OCI-LY7 (cell line): ENCODE results near the gene NCAM1. TPM values are rescaled to one million over a fixed set of nuclear protein-coding genes. Genes with fewer than 3 reads are reported as not detected.

Source experiments
- BruUV-seq: library from RNA; stranded (reverse); fragments of 400-500 nt; replicated peaks from 2 replicates; lab custom pipeline; 2021; lab: Mats Ljungman, UMichigan
- CTCF ChIA-PET: fragments of 300-600 bp; sonication (Branson Sonifier 250); formaldehyde crosslinking; loops from one replicate; lab custom pipeline; 2022; ENCODE audit warnings: antibody characterized with exemption; ENCODE audit not compliant: unreplicated experiment; lab: Charles Lee
- POLR2A ChIA-PET: fragments of 300-600 bp; sonication (Branson Sonifier 250); formaldehyde crosslinking; loops from one replicate; lab custom pipeline; 2022; ENCODE audit warnings: antibody characterized with exemption; lab: Charles Lee
- DNase-seq: peaks from one replicate; pipeline ENCODE4 v3.0.0-alpha.2; 2015; ENCODE audit warnings: low spot score
- H2AFZ ChIP-seq: fragments of 200-600 bp; sonication (generic), shearing (Covaris generic); 2 replicates; pipeline ENCODE4 v1.6.1; 2014; ENCODE audit warnings: mild to moderate bottlenecking, antibody characterized with exemption, low read length, moderate library complexity
- H3K27ac ChIP-seq: fragments of 200-600 bp; sonication (generic); 2 replicates; pipeline ENCODE4 v1.5.1; 2014; ENCODE audit warnings: mixed run types, low read depth, mild to moderate bottlenecking, moderate library complexity, low read length, inconsistent platforms; ENCODE audit not compliant: poor library complexity, severe bottlenecking
- H3K36me3 ChIP-seq: fragments of 200-600 bp; sonication (generic); 2 replicates; pipeline ENCODE4 v1.6.1; 2014; ENCODE audit warnings: mild to moderate bottlenecking, antibody characterized with exemption, low read length, moderate library complexity, mixed read lengths; ENCODE audit not compliant: insufficient read depth
- H3K4me1 ChIP-seq: fragments of 200-600 bp; sonication (generic); 2 replicates; pipeline ENCODE4 v1.5.1; 2014; ENCODE audit warnings: mild to moderate bottlenecking, low read length; ENCODE audit not compliant: insufficient read depth, poor library complexity, severe bottlenecking
- H3K4me2 ChIP-seq: fragments of 200-600 bp; sonication (generic); 2 replicates; pipeline ENCODE4 v1.6.1; 2014; ENCODE audit warnings: mild to moderate bottlenecking, low read length
- H3K4me3 ChIP-seq: fragments of 200-600 bp; sonication (generic); 2 replicates; pipeline ENCODE4 v1.5.1; 2014; ENCODE audit warnings: mild to moderate bottlenecking, low read depth, low read length; ENCODE audit not compliant: poor library complexity, severe bottlenecking
- H3K79me2 ChIP-seq: fragments of 200-600 bp; sonication (generic); 2 replicates; pipeline ENCODE4 v1.6.1; 2016; ENCODE audit warnings: low read depth, mild to moderate bottlenecking, low read length, moderate library complexity, mixed read lengths; ENCODE audit not compliant: insufficient read depth
- H3K9me2 ChIP-seq: fragments of 200-600 bp; sonication (generic); 2 replicates; pipeline ENCODE4 v1.6.1; 2016; ENCODE audit warnings: mild to moderate bottlenecking, low read length, mixed read lengths; ENCODE audit not compliant: insufficient read depth
- H3K9me3 ChIP-seq: fragments of 200-600 bp; sonication (generic); 2 replicates; pipeline ENCODE4 v1.6.1; 2014; ENCODE audit warnings: mild to moderate bottlenecking, mixed run types, low read length, mixed read lengths
- H4K20me1 ChIP-seq: fragments of 200-600 bp; sonication (generic); 2 replicates; pipeline ENCODE4 v1.6.1; 2014; ENCODE audit warnings: mild to moderate bottlenecking, antibody characterized with exemption, low read length, moderate library complexity, mixed read lengths; ENCODE audit not compliant: insufficient read depth
- EZH2phosphoT487 ChIP-seq: fragments of 200-600 bp; sonication (generic); IDR thresholded peaks from 2 replicates; pipeline ENCODE4 v1.6.1; 2018; ENCODE audit warnings: low read depth, borderline replicate concordance, mild to moderate bottlenecking, mixed run types, antibody characterized with exemption, low read length, moderate library complexity, mixed read lengths
- intact Hi-C: fragments of 100-400 bp; cut with micrococcal nuclease; formaldehyde crosslinking; loops from one replicate; pipeline ENCODE4 v1.10.0; 2022; ENCODE audit not compliant: unreplicated experiment
- total RNA-seq, 2 experiments: library from RNA; depleted of rRNA in 1 of 2; stranded (reverse); fragments of >200 nt in 1 of 2; shearing (Covaris generic) in 1 of 2; gene quantifications; 2 replicates each; pipeline ENCODE4 v1.2.3, GENCODE V29; 2014 to 2022
- TF ChIP-seq, protein P1 (sequence below): fragments of 200-600 bp; sonication (generic); conservative IDR thresholded peaks from 2 replicates; pipeline ENCODE4 v1.5.1; 2014; ENCODE audit warnings: mild to moderate bottlenecking, antibody characterized with exemption, low read length, moderate library complexity, mixed read lengths

Gene NCAM1
- total RNA-seq, 2 experiments from 2014 or later, result not detected

DNA sequence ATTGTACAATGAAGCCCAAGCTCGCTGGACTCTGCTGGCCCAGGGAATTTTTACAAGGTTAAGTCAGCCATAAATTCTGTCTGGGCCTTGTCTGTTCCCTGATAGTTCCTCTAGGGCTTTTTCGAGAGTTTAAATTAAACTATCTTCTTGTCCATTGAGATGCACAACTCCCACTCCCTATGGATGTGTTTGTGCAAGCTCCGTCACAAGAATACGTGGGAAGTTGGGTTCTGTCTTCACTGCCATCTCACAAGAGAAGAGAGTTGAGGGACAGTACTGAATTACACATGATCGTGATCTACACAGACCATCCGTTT is 199.5 kb downstream of the NCAM1 start:
- Histone ChIP-seq H3K4me3 (no peak overlapping the region), H2AFZ (no peak overlapping the region), H3K4me1 (no peaks in the 10 kb centered on the region), H3K9me3 (no peaks in the 10 kb centered on the region), H3K9me2 (no peaks in the 10 kb centered on the region), H3K36me3 (no peaks in the 10 kb centered on the region), H3K27ac (no peak overlapping the region), H4K20me1 (no peaks in the 10 kb centered on the region), H3K79me2 (no peaks in the 10 kb centered on the region), H3K4me2 (no peak overlapping the region)
- TF ChIP-seq EZH2phosphoT487, result no peak
- TF ChIP-seq, protein P1, sequence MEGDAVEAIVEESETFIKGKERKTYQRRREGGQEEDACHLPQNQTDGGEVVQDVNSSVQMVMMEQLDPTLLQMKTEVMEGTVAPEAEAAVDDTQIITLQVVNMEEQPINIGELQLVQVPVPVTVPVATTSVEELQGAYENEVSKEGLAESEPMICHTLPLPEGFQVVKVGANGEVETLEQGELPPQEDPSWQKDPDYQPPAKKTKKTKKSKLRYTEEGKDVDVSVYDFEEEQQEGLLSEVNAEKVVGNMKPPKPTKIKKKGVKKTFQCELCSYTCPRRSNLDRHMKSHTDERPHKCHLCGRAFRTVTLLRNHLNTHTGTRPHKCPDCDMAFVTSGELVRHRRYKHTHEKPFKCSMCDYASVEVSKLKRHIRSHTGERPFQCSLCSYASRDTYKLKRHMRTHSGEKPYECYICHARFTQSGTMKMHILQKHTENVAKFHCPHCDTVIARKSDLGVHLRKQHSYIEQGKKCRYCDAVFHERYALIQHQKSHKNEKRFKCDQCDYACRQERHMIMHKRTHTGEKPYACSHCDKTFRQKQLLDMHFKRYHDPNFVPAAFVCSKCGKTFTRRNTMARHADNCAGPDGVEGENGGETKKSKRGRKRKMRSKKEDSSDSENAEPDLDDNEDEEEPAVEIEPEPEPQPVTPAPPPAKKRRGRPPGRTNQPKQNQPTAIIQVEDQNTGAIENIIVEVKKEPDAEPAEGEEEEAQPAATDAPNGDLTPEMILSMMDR, result no peak
- no TSS peak for BruUV-seq
- intact Hi-C loops, result no loop called here
- no peak for DNase-seq
- ChIA-PET POLR2A (no interaction called here), CTCF (no interaction called here)

DNA sequence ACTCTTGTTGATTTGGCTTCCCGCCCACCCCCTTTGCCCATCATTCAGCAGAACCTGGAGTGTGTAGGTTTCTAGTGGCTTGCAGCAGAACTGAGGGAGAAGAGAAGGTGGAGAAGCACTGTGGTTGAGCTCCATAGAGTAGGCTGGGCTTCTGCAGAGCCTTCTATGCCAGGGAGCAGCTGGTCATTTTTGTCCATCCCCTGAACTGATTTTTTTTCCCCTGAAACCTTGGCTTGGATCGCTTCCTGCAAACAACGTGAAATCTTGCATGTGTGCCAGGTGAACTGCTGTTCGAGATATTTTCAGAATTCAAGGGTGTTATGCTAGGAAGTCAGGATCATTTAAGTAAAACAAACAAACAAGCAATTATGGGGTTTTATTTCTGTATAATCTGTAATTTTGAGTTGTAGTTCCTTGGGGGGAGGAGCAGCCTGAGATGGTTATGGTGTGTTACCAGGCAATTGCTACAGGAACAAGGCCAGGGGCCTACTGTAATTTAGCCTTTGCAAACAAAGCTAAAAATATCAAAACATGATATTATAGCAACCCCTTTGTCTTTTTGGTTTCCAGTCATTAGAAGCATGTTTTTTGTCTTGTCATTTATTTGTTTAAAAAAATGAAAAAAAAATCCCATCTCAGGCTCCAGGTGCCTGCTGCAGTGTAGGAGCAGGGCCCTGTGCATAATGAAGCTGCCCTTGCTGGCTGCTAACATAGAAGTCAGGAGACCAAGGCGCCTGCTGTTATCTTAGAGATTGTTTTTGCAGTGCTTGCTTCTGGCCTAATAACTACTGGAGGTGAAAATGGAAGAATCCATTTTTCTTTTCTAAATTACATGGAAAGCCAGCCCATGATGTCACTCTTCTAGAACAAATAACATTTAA is 200.7 kb downstream of the NCAM1 start:
- no peak overlapping the region for H3K4me3 ChIP-seq
- H3K79me2 ChIP-seq, result no peaks in the 10 kb centered on the region
- no peak for TF ChIP-seq EZH2phosphoT487
- no peaks in the 10 kb centered on the region for H3K9me3 ChIP-seq
- no peaks in the 10 kb centered on the region for H3K4me1 ChIP-seq
- BruUV-seq, result no TSS peak
- H3K27ac ChIP-seq, result no peak overlapping the region
- intact Hi-C loops, result no loop called here
- no peaks in the 10 kb centered on the region for H4K20me1 ChIP-seq
- H2AFZ ChIP-seq, result no peak overlapping the region
- no peak overlapping the region for H3K4me2 ChIP-seq
- no peak for DNase-seq
- CTCF ChIA-PET, result no interaction called here
- no peaks in the 10 kb centered on the region for H3K36me3 ChIP-seq
- POLR2A ChIA-PET, result no interaction called here
- H3K9me2 ChIP-seq, result no peaks in the 10 kb centered on the region

DNA sequence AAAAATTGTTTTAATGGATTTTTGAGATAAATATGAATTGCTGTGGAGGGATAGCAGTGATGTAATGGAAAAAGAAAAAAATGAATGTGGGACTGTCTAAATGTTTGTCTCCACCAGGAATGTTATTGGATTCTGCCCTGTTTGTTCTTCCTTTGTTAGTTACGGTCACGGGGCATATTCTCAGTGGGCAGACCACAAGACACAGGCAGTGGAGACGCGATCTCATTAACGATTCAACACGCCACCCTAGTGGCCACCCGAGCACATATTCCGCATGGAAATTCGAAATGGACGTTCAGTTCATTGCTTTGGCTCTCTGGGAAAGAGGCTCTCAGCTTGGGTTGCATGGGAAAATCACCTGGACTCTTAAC is 201.4 kb downstream of the NCAM1 start:
- Histone ChIP-seq H3K4me1 (no peaks in the 10 kb centered on the region), H3K79me2 (no peaks in the 10 kb centered on the region), H3K27ac (no peak overlapping the region), H2AFZ (no peak overlapping the region), H3K4me3 (no peak overlapping the region), H3K36me3 (no peaks in the 10 kb centered on the region), H3K9me2 (no peaks in the 10 kb centered on the region), H4K20me1 (no peaks in the 10 kb centered on the region), H3K4me2 (no peak overlapping the region), H3K9me3 (no peaks in the 10 kb centered on the region)
- DNase-seq, result no peak
- ChIA-PET CTCF (no interaction called here), POLR2A (no interaction called here)
- intact Hi-C loops, result no loop called here
- BruUV-seq, result no TSS peak
- TF ChIP-seq, protein P1, result no peak
- no peak for TF ChIP-seq EZH2phosphoT487
